Small intestine (tissue), 7 donors: ENCODE measurements around the gene NUAK1. TPM values are rescaled to one million over a fixed set of nuclear protein-coding genes. Genes with fewer than 3 reads are reported as not detected.

Experiments used
- DNase-seq, 2 donors: peaks; one replicate each; pipeline versions ENCODE4 v3.0.0 to v3.0.0-alpha.2; 2013
- FAIRE-seq: peaks from 2 replicates; lab custom pipeline; 2012; peaks lifted over from hg19 to GRCh38; lab: Jason Lieb, UNC
- H3K27ac ChIP-seq, 3 donors: one replicate each; pipeline ENCODE4 v1.5.1; 2013; ENCODE audit warnings: low read length in 2 of 3, mild to moderate bottlenecking in 2 of 3, control low read depth in 1 of 3, inconsistent platforms in 1 of 3, low read depth in 1 of 3, moderate library complexity in 1 of 3
- H3K27me3 ChIP-seq, 3 donors: one replicate each; pipeline ENCODE4 v1.6.1; 2013; ENCODE audit warnings: low read length in 3 of 3, inconsistent platforms in 1 of 3; ENCODE audit not compliant: control insufficient read depth in 3 of 3, insufficient read depth in 3 of 3
- H3K36me3 ChIP-seq, 3 donors: one replicate each; pipeline ENCODE4 v1.6.1; 2013; ENCODE audit warnings: low read length in 3 of 3, inconsistent platforms in 1 of 3, low read depth in 1 of 3, mild to moderate bottlenecking in 1 of 3, moderate library complexity in 1 of 3; ENCODE audit not compliant: control insufficient read depth in 3 of 3, insufficient read depth in 2 of 3
- H3K4me1 ChIP-seq, 3 donors: one replicate each; pipeline ENCODE4 v1.6.1; 2013; ENCODE audit warnings: low read length in 2 of 3, inconsistent platforms in 1 of 3, low read depth in 1 of 3, mild to moderate bottlenecking in 1 of 3, moderate library complexity in 1 of 3; ENCODE audit not compliant: control insufficient read depth in 3 of 3, insufficient read depth in 2 of 3
- H3K4me3 ChIP-seq, 3 donors: one replicate each; pipeline ENCODE4 v1.5.1; 2013; ENCODE audit warnings: low read length in 3 of 3, control low read depth in 1 of 3, inconsistent platforms in 1 of 3, low read depth in 1 of 3, mild to moderate bottlenecking in 1 of 3, moderate library complexity in 1 of 3
- H3K9me3 ChIP-seq, 2 donors: one replicate each; pipeline ENCODE4 v1.6.1; 2013; ENCODE audit warnings: low read depth in 1 of 2, low read length in 1 of 2; ENCODE audit not compliant: control insufficient read depth in 2 of 2, insufficient read depth in 1 of 2
- WGBS, 3 donors: extraction: QIAGEN DNeasy Blood & Tissue Kit; methylation state at CpG; one replicate each; pipeline ENCODE4 v1.1.7; 2013; 5-methylcytosine and 5-hydroxymethylcytosine counted together
- polyA plus RNA-seq, 4 donors: library from polyadenylated mRNA; stranded (reverse) in 3 of 4; unstranded in 1 of 4; fragments of 200-250 nt in 3 of 4; fragments of 120-200 nt in 1 of 4; gene quantifications; one replicate each; pipeline versions ENCODE4 v1.2.1 to v1.2.3, GENCODE V29; 2013
- donor health status: healthy with polysubstance abuse.
- donor health status: control.
- donor health status: control.
- donor health status: Bipolar disorder and iron deficiency.
- donor health status: healthy.

NUAK1 gene
- polyA plus RNA-seq, 4 donors, result 0.67 to 4.8 (median 1.5) TPM

DNA sequence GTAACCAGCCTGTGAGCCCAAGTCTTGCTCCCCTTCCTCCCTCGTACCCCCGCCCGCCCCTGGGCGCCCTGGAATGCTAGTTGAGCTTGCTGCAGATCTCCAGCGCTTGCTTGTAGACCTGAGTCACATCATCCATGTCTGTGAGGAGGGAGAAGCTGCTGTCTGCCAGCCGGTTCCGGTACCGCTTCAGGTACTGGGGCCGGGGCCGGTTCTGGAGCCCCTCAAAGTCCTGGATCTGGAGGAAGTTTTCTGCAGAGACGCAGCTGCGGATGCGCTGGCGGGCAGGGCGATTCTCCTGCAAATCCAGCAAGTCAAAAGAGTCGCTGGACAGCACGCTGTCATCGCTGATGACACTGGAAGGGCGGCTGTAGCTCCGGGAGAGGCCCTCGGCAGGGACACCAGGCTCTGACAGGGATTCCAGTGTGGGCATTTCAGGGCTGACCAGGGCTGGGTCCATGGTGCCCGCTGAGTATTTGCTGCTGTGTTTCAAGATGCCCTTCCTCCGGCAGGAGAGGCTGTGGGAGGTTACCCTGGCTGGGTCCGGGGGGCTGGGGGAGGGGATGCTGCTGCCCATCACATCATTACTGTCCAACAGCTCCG lies 71.9 kb downstream of the NUAK1 start:
- H3K27ac ChIP-seq, result no peak overlapping the region
- no peaks in the 10 kb centered on the region for H3K4me1 ChIP-seq
- no peaks in the 10 kb centered on the region for H3K27me3 ChIP-seq
- H3K4me3 ChIP-seq, result no peak overlapping the region
- WGBS, 3 donors, result 95 to 96% (median 96%) methylated on average over 25 of the region's 25 CpGs
- H3K9me3 ChIP-seq, result no peaks in the 10 kb centered on the region
- H3K36me3 ChIP-seq, result peaks cover 0 to 14% (median 0%) of the 10 kb centered on the region in 3 donors
- DNase-seq (no peak), FAIRE-seq (no peak)

DNA sequence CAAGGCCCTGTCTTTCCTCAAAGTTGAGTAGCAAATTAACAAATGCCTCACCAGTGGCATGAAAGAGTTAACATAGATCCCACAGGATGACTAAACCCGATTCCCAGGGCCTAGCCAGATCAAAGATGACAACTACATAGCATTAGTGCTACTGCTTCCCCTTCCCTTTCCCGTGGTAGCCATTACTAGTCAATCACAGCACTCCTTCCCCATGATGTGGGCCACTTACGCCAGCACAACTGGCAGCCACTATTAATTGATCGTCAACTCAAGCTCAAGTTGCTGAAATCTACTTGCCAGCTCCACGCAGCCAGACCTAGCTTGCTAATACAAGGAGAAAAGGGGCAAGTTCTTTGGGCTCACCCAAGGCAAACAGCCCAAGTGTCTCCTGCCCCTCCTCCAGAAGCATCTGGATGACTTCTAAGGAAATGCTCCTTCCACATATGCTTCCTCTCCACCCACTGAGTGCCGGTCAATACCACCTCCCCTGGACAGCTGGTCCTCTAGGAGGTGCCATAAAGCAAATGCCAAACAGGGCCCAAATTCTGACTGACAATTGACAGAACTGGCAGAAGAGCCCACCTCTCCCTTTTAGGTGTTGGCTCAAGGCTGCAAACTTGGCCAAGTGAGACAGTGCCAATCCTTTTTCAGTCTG lies 72.6 kb downstream of the NUAK1 start:
- Histone ChIP-seq H3K4me1 (no peaks in the 10 kb centered on the region), H3K4me3 (no peak overlapping the region), H3K9me3 (no peaks in the 10 kb centered on the region), H3K27me3 (no peaks in the 10 kb centered on the region), H3K27ac (no peak overlapping the region), H3K36me3 (peaks cover 0 to 14% (median 0%) of the 10 kb centered on the region in 3 donors)
- FAIRE-seq (no peak), DNase-seq (no peak)
- WGBS, 3 donors, result 59 to 62% (median 60%) methylated on average over 6 of the region's 6 CpGs

DNA sequence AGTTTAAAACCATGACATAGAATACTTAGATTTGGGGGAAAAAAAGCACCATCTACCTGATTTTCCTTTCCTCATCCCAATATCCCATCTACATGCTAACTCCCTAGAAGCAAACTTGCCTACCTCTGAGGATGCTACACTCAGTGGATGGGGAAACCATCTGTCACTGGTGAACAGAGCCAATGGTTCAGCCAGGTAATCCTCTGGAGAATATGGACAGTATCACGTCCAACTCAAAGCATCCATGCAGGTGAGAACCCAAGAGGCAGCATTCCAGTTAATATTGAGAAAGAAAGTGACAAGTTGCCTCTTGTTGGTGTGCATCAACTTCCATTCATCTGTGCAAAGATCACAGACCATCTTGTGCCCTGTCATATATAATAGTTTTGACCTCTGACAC lies 73.2 kb downstream of the NUAK1 start:
- DNase-seq, result no peak

DNA sequence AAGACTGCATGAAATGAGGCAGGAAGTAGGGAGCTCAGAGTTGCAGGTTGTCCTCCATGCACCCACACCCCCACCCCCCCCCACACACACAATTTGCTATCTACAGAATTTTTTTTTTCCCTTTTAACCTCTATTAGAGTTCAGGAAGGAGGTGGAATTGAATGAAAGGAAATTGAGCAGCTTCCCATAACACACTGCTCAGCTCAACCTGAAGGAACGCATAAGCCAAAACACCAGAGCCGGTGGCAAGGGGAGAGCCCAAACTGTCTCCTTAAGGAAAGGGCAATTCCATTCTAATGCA lies 74.1 kb downstream of the NUAK1 start:
- FAIRE-seq (no peak), DNase-seq (no peak)
- peaks cover 0 to 14% (median 0%) of the 10 kb centered on the region in 3 donors for H3K36me3 ChIP-seq
- no peak overlapping the region for H3K27ac ChIP-seq
- H3K4me1 ChIP-seq, result no peaks in the 10 kb centered on the region
- H3K4me3 ChIP-seq, result no peak overlapping the region
- H3K27me3 ChIP-seq, result no peaks in the 10 kb centered on the region
- no peaks in the 10 kb centered on the region for H3K9me3 ChIP-seq
- WGBS, 3 donors, result 83 to 100% (median 100%) methylated on average over 2 of the region's 2 CpGs

More for the DNA sequence above, 73.2 kb downstream of the NUAK1 start:
- H3K9me3 ChIP-seq, result no peaks in the 10 kb centered on the region
- H3K27ac ChIP-seq, result no peak overlapping the region
- H3K36me3 ChIP-seq, result peaks cover 0 to 14% (median 0%) of the 10 kb centered on the region in 3 donors
- H3K4me3 ChIP-seq, result no peak overlapping the region
- no peaks in the 10 kb centered on the region for H3K4me1 ChIP-seq
- no peak for FAIRE-seq
- WGBS, 3 donors, result 18 to 95% (median 67%) methylated on average over 1 of the region's 1 CpG
- H3K27me3 ChIP-seq, result no peaks in the 10 kb centered on the region

DNA sequence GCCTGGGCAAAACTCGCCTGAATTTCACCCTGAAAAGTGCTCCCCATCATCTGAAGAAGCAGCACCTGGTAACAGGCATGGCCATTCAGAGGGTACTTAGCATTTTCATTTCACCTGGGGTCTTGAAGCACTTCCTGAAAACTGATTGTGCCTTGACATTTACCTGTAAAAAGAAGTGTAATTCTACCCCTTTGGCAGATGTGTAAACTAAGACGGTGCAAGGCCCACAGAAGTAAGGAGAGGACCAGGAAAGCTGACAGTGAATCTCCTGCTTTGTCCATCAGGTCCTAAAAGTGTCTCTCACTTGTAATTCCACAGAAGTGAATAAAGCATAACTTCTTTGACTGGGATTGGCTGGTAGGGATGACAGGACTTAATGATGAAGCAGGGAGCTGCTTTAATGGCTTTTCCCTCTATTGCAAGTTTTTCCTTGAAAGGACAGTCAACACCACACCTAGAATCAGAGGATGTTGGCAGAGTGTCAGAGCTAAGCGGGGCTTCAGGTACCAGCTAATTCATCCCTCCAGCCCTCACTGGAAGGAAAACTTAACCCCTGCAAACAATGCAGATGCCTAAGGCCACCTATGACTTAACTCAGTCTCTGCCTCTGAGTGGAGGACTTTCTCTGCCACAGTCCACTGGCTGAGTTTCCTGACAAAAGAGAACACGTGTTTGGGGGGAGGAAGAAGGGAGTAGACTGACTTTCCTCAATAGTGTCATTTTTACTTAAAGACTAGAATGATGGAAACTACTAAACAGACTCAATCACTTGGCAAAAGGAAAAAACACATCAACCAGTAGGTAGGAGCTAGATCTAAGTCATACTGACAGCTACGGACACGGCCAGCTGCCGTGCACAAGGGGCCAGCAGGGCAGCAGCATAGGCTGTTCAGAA lies 74.7 kb downstream of the NUAK1 start:
- no peaks in the 10 kb centered on the region for H3K4me1 ChIP-seq
- H3K27me3 ChIP-seq, result no peaks in the 10 kb centered on the region
- no peak overlapping the region for H3K27ac ChIP-seq
- FAIRE-seq (no peak), DNase-seq (no peak)
- H3K36me3 ChIP-seq, result peaks cover 0 to 14% (median 0%) of the 10 kb centered on the region in 3 donors
- 76 to 81% (median 77%) methylated on average over 7 of the region's 7 CpGs for WGBS, 3 donors
- H3K9me3 ChIP-seq, result no peaks in the 10 kb centered on the region
- no peak overlapping the region for H3K4me3 ChIP-seq

DNA sequence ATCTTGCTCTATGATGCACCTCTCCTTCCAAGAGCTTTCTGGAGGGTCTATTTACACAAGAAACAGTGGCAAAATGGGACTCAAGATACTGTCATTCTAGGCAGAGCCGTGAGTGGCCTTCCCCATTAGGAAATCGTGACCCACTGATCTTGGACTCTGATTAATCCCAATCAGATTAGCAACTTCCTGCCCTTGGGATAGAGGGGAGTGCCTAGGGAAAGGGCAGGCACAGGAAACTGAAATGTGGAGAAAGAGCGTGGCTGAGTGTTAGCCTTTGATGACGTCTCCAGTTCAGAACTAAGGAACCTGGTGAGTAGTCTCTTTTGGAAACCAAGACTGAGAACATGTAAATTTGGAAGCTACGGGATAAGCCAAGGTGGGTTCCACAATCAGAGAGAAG lies 76.1 kb downstream of the NUAK1 start:
- WGBS, 3 donors, result 73 to 80% (median 75%) methylated on average over 5 of the region's 5 CpGs
- Histone ChIP-seq H3K9me3 (no peaks in the 10 kb centered on the region), H3K27me3 (no peaks in the 10 kb centered on the region), H3K4me3 (no peak overlapping the region), H3K27ac (no peak overlapping the region), H3K4me1 (no peaks in the 10 kb centered on the region), H3K36me3 (peaks cover 0 to 12% (median 0%) of the 10 kb centered on the region in 3 donors)
- FAIRE-seq (no peak), DNase-seq (no peak)

DNA sequence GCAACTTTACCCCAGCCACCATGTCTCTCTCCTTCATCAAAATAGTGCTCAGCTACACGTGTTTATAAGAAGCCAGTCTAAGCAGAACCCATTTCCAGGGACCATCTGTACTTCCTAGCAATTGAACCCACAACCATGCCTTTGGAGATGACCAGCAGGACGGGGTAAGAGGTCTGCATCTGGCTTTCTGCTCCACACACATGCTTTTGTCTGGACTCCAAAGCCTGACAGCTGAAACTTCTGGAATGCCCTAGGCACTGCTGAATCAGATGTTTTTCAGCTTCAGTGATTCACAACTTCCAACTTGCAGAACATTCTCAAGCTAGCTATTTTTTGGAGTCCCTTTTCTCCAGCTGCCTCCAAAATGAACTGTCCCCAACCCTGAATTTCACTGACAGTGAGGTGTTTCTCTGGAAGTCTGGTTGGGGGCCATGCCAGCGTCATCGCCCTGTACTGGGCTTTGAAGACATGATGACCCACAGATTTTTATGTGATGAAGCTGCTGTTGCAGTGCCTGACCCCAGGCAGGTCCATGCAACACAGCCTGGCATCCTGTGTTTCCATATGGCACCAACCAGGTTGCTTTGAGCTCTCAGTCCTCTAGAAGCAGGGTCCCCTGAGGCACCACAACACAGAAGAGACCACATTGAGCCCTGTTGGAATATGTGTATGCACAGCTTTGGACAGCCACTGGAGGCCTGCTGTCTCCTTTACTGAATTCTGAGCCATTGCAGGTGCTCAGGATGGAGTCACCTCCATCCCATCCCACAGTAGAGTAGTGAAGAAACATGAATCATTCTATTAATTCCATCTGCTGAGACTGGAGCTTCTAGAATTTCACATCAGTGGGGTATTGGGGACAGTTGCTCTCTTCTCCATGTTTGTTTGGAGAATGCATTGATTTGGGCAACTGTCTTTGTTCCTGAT lies 80.2 kb downstream of the NUAK1 start:
- 69 to 75% (median 72%) methylated on average over 4 of the region's 4 CpGs for WGBS, 3 donors
- FAIRE-seq, result no peak
- Histone ChIP-seq H3K27me3 (no peaks in the 10 kb centered on the region), H3K4me3 (no peak overlapping the region), H3K9me3 (peaks cover 0 to 2% of the 10 kb centered on the region in 2 donors), H3K27ac (no peak overlapping the region), H3K36me3 (no peaks in the 10 kb centered on the region), H3K4me1 (no peaks in the 10 kb centered on the region)
- DNase-seq, result no peak

DNA sequence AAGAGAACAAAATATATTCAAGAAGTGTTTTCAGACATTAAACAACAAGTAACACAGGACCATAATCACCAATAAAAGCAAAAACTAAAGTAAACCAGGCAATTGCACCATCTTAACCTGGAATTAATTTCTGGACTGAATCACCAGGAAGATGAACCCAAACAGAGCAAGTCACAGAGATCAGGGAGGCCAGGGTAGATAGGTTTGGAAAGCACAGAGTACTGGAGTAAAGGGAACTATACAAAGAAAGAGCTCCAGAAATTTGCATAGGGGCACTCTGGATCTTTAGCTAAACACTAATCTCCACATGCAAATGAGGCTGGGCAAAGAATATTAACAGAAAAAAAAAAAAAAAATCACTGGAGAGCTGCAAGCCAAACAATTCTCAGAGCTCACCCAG lies 84.7 kb downstream of the NUAK1 start:
- no peak for DNase-seq
- no peak for FAIRE-seq
- no peak overlapping the region for H3K4me3 ChIP-seq

More for the DNA sequence above, 84.7 kb downstream of the NUAK1 start:
- Histone ChIP-seq H3K4me1 (no peaks in the 10 kb centered on the region), H3K36me3 (no peaks in the 10 kb centered on the region), H3K27me3 (peaks cover 0 to 2% (median 2%) of the 10 kb centered on the region in 3 donors), H3K27ac (no peak overlapping the region), H3K9me3 (peaks cover 0 to 2% of the 10 kb centered on the region in 2 donors)
